ENCODE measurements around the gene MT1A.

The MT1A gene

GRCh38 chr16:56637814-56638750 is at the start of gene MT1A:
Gene MT1A, plus strand, starts transcription at chr16:56638666. Its CDS starts 73 bp downstream, at chr16:56638739.
- no peak for DNase-seq

- DNase-seq: no peak
Measured at GRCh38 chr16:56588781-56589140, 49.7 kb upstream of the MT1A start.

DNA sequence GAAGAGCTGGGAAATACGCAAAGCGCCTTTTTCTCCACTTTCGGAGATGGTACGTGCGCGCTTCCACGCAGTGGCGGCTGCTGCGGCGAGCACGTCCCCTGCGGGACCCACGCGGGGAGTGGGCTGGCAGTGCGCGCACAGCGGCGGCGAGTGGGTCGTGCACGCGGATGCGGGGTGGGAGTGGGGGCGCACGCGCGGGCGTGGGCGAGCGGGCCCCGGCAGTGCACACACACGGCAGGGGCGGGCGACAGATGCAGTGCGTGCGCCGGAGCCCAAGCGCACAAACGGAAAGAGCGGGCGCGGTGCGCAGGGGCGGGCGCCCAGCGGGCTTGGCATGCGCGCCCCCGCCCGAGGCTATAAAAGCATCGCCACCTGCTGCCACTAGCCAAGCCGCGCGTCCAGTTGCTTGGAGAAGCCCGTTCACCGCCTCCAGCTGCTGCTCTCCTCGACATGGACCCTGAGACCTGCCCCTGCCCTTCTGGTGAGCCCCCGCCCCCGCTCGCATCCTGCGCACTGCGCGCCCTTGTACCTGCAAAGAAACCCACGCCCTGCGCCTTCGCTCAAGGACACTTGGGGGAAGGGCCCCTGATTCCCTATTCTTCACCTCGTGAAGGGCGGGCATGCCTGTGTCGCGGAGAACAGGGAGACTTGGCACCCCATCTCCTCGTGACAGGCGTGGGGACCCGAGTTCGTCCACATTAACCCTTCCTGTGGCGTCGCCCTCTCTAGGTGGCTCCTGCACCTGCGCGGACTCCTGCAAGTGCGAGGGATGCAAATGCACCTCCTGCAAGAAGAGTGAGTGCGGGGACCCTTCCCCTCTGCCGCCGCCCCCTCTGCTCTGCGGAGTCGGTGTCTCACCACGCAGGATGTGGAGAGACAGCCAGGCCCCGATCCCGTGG is 49.1 kb upstream of the MT1A start, which contains the start of gene MT3:
TSS of gene MT3 (plus strand) at position 388 of the 899 bp plus-strand sequence. CDS start at position 451, 63 bp downstream.
- peak; percentile 77 for DNase-seq

DNA sequence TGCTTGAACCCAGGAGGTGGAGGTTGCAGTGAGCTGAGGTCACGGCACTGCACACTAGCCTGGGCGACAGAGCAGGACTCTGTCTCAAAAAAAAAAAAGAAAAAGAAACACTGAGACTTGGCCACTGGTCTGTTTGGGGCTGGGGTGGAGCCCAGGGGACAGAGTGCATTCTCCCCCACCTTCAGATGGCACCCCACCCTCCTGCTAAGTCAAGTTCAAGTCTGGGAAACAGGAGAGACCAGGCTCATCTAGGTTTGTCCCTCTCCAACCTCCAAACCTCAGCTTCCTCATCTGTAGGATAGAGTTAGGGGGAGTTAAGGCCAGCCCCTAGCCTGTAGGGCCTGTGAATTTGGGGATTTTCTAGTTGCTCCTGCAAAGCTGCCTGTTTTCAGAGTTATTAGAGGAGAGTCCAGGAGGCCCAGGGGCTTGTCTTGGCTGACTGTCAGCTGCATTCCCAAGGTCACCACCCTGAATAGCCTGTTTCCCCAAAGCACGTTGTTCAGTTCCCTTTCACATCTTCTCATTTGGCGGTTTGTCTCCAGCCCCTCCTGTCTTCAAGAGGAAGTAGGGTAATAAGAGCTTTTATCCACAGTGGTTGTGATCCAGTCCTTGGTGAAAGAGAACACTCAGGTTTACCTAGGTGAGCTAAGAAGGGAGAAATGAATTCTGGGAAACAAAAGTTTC is 46.9 kb upstream of the MT1A start:
- no peak for DNase-seq

DNA sequence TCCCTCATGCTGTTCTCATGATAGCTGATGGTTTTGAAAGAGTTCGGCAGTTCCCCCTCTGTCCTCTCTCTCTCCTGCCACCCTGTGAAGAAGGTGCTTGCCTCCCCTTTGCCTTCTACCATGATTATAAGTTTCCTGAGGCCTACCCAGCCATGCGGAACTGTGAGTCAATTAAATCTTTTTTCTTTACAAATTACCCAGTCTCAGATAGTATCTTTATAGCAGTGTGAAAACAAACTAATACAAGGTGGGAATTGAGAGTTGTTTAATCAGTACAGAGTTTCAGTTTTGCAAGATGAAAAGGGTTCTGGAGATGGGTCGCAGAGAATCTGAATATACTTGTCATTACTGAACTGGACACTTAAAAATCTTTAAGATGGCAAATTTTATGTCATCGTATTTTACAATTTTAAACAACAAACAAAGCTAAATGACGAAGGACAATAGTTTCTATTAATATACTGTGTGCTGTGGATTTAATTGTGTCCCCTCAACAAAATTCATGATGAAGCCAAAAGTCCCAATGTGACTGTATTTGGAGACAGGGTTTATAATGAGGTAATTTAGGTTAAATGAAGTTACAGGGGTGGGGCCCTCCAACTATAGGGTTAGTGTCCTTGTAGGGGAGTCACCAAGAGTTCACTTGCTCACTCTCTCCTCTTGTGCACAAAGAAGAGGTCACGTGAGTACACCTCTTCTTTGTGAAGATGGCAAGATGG is 44.7 kb upstream of the MT1A start:
- DNase-seq: no peak

GRCh38 chr16:56594292-56594619 is 44.2 kb upstream of the MT1A start:
- no peak for DNase-seq

GRCh38 chr16:56600398-56600999 is 38.0 kb upstream of the MT1A start:
- DNase-seq: peak; percentile 42

GRCh38 chr16:56601325-56601724 is 37.1 kb upstream of the MT1A start:
- DNase-seq: peak; percentile 47

DNA sequence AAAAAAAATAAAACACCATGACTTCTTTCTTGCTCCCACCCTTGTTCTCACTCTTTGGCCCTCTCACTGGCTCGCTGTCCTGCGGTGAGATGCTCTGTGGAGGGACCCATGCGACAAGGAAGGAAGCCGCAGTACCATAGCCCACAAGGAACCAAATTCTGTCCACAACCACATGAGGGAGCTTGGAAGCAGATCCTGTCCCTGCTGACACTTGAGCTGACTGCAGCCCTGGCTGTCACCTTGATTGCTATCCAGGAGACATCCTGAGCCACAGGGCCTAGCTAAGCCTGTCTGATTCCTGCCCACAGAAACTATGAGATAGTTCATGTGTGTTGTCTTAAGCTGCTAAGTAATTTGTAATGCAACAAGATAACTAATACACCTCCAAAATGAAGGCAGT is 34.9 kb upstream of the MT1A start:
- peak; percentile 42 for DNase-seq

- DNase-seq: no peak
Measured at GRCh38 chr16:56604966-56605365, 33.5 kb upstream of the MT1A start.

DNA sequence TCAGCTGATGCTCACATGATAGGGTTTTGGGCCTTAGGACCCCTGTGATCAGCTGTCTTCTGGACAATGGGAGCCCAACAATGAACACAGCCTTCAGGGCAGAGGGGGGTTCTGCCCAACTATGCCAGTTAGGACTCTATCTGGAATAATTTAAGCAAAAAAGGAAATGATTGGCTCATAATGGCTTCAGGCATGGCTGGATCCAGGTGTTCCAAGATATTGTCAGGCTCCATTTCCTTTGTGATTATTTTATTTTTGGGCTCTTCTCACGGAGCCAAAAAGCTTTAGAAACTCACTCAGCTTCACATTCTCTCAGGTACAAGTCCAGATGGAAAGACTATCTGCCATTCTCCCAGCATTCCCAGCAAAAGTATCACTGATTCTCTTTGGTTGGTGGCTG is 33.0 kb upstream of the MT1A start:
- no peak for DNase-seq

DNA sequence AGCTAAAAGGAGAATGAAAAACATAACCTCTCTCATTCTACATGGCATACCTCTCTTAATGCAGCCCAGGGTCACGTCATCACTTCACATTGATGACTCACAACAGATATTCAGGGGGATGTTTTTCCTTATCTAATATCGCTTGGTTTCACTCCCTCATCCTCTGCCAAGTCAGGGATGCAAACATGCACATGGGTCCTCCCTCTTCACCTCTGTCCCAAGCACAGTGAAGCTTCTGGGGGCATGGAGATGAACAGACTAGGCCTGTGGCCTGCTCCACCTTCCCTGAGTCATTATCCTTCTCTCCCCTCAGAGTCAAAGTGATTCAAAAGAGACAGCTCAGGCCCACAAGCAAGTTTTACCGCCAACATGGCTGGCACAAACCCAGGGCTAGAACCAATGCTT is 32.4 kb upstream of the MT1A start:
- no peak for DNase-seq

- DNase-seq: no peak
Measured at GRCh38 chr16:56606476-56607108, 31.9 kb upstream of the MT1A start.

GRCh38 chr16:56607109-56607618 is 31.3 kb upstream of the MT1A start:
- no peak for DNase-seq

GRCh38 chr16:56607675-56608042 is 30.8 kb upstream of the MT1A start:
- no peak for DNase-seq

GRCh38 chr16:56608043-56608875 is 30.2 kb upstream of the MT1A start, which contains the start of gene MT2A:
Gene MT2A, plus strand, starts transcription at chr16:56608584. Its CDS starts 72 bp downstream, at chr16:56608656.
- peak; percentile 90 for DNase-seq

- DNase-seq: no peak
Measured at GRCh38 chr16:56608876-56609462, 29.5 kb upstream of the MT1A start.

DNA sequence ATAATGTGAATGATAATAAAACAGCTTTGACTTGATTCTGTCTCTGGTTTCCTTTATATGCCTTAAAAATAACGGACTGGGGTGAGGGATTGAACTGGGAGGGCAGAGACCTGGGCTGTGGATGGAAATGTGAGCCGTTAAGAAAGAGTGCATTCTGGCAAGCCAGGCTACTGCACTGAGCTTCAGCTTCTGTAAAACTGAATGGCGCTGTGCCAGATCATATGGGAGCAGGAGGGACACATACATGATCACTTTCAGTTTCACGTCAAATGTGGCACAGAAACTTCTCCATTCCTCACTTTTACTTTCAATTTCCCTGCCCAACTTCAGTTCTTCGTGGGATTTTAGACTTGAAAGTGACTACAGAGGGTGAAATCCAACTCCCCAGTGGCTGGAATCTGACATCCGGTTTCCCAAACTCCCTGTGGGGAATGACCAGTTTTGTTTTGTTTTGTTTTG is 29.0 kb upstream of the MT1A start:
- DNase-seq: peak; percentile 19

- DNase-seq: no peak
Measured at GRCh38 chr16:56610017-56610608, 28.4 kb upstream of the MT1A start.
